Measurements from ENCODE around the gene TEF.

DNA sequence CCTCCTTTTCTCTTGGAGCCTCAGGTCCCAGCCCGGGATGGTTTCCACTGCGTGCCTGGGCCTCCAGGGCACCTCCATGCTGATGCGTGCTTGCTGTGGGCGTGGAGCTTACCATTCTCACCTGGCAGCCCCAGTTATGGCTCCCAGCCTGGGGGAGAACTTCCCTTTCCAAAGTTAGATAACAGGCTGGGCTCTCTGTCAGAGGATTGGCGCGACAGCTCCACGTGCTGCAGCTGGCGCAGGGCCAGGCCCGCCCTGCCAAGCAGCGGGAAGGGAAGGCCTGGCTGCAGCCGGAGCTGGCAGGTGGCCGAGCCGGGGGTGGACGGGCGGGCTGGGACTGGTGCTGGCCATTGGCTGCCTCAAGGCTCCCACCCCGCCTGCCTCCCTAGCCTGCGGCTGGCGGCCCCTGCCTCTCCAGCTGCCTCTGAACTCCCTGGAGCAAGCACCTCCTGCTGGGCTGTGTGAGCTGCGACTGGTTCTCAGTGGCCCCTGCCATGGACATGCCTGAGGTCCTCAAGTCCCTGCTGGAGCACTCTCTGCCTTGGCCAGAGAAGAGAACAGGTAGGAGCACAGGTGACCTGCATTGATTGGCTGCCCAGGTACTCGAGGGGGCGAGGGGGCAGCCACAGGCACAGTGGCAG is 14.6 kb upstream of the TEF start:
- TF ChIP-seq TCF7 (IDR thresholded peaks at IDR 0.05; ENCODE audit: borderline replicate concordance) (no peak), SETDB1 (IDR thresholded peaks at IDR 0.05; ENCODE audit: low read length) (no peak), EP300 (IDR thresholded peaks at IDR 0.05; ENCODE audit: low read length) (no peak), NUFIP1 (IDR thresholded peaks at IDR 0.05; ENCODE audit: partially characterized antibody) (no peak), SMARCE1 (IDR thresholded peaks at IDR 0.05) (0 out of 2 replicates have a peak, but pooled peaks have one; percentile 23)
